GM10248 (cell line): Measurements from ENCODE around the gene IL4.

Source experiments
- CTCF ChIA-PET: fragments of 300-600 bp; sonication (Branson Sonifier 250); formaldehyde crosslinking; extraction: SDS; loops from one replicate; lab custom pipeline; 2021; ENCODE audit warnings: antibody characterized with exemption; lab: Yijun Ruan, JAX
- POLR2A ChIA-PET: fragments of 350-650 bp; sonication (Branson Sonifier 250); formaldehyde crosslinking; extraction: SDS; loops from one replicate; lab custom pipeline; 2020; ENCODE audit warnings: antibody characterized with exemption; lab: Yijun Ruan, JAX
- DNase-seq: peaks from one replicate; pipeline ENCODE4 v3.0.0; 2012; ENCODE audit errors: extremely low spot score
- TF ChIP-seq, protein P1 (sequence below): IDR thresholded peaks from 2 replicates; pipeline ENCODE4 v1.5.1; 2012; ENCODE audit warnings: mild to moderate bottlenecking, low read depth; ENCODE audit errors: extremely low read depth, missing control alignments, control extremely low read depth

IL4 gene

DNA sequence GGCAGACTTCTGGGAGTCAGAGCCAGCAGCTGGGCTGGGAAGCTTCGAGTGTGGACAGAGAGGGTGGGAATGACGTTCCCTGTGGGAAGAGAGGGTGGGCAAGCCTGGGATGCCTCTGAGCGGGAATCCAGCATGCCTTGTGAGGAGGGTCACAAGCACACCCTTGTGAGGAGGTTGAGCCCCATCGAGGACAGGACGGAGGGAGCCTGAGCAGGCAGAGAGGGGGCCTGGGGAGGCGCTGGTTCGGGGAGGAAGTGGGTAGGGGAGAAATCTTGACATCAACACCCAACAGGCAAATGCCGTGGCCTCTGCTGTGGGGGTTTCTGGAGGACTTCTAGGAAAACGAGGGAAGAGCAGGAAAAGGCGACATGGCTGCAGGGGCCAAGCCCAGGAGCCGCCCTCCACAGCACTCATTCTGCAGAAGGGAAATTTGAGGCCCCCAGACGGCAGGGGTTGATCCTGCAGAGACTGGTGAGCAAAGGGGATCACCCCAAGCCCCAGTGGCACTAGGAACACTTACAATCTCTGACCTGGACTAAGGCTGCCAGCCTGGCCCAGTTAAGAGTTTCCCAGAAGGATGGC is 16.9 kb upstream of the IL4 start:
- ChIA-PET POLR2A (interaction anchor here (1.4 kb wide), 1 partner anchor 167 kb away, joined by 3 read pairs; the partner anchor contains the start of gene IRF1), CTCF (interaction anchor here (2.1 to 10.7 kb wide), 2 partner anchors 16 to 19 kb away, joined by 7 to 78 read pairs; partner anchors contain the start of gene IL4)
- no peak for DNase-seq
- TF ChIP-seq, protein P1, sequence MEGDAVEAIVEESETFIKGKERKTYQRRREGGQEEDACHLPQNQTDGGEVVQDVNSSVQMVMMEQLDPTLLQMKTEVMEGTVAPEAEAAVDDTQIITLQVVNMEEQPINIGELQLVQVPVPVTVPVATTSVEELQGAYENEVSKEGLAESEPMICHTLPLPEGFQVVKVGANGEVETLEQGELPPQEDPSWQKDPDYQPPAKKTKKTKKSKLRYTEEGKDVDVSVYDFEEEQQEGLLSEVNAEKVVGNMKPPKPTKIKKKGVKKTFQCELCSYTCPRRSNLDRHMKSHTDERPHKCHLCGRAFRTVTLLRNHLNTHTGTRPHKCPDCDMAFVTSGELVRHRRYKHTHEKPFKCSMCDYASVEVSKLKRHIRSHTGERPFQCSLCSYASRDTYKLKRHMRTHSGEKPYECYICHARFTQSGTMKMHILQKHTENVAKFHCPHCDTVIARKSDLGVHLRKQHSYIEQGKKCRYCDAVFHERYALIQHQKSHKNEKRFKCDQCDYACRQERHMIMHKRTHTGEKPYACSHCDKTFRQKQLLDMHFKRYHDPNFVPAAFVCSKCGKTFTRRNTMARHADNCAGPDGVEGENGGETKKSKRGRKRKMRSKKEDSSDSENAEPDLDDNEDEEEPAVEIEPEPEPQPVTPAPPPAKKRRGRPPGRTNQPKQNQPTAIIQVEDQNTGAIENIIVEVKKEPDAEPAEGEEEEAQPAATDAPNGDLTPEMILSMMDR: no peak

DNA sequence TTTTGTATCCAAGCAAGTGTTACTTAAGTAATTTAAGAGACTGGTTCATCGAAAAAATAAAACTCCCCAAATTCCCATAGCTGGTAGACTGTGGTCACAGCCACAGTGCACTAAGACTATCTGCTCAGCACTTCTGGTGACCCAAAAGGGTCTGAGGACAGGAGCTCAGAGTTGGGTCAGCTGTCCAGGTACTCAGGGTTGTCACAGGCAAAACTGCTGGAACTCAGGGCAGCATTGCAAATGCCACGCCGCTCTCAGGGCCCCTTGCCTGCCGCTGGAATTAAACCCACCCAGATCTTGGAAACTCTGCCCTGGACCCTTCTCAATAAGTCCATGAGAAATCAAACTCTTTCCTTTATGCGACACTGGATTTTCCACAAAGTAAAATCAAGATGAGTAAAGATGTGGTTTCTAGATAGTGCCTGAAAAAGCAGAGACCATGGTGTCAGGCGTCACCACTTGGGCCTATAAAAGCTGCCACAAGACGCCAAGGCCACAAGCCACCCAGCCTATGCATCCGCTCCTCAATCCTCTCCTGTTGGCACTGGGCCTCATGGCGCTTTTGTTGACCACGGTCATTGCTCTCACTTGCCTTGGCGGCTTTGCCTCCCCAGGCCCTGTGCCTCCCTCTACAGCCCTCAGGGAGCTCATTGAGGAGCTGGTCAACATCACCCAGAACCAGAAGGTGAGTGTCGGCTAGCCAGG is 16.0 kb upstream of the IL4 start, which contains the start of gene IL13:
Gene IL13, plus strand, starts transcription at position 498 of the 705 bp plus-strand sequence. Its CDS starts 14 bp downstream, at position 512.
- DNase-seq: no peak
- TF ChIP-seq, protein P1: no peak
- ChIA-PET CTCF (interaction anchor here (0.8 to 10.7 kb wide), 9 partner anchors 12 to 131 kb away, joined by 3 to 78 read pairs (median 4); partner anchors contain the start of genes IL4 and KIF3A), POLR2A (interaction anchor here (0.5 to 1.4 kb wide), 2 partner anchors 30 to 168 kb away, joined by 3 read pairs; partner anchors contain the start of gene IRF1)

DNA sequence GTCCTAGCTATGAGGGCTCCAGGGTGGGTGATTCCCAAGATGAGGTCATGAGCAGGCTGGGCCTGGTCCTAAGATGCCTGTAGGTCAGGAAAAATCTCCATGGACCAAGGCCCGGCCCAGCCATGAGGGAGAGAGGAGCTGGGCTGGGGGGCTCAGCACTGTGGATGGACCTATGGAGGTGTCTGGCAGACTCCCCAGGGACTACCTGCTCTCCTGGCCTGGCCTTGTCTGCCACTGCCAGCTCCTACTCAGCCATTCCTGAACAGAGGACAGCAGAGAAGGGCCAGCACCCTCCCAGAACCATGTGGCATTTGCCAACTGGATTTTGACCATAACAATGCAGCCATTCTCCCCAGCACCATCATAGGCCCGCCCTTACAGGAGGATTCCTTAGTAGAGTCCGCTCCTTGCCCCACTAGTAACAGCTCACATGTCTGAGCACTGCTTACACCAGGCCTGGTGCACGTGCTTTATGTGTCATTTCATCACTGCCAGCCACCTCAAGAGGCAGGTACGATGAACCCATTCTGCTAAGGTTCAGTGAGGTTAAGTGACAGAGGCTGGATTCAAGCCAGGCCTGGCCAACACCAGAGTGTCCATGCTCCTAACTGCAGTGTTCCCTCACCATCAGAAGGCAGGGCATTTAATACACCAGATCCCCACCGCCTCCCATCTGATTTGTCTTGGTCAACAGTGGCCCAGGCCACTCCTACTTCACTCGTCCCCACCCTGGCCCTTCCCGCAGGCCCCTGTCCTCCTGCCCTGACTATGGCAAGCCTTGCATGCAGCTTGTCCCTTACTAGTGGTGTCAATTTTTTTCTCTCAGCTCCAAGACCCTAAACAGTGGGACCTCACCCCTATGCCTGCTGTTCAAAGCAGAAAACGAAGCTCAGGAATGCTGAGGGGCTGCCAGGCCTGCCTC is 15.1 kb upstream of the IL4 start:
- DNase-seq: no peak
- TF ChIP-seq, protein P1: no peak
- POLR2A ChIA-PET: interaction anchor here (0.5 to 1.4 kb wide), 2 partner anchors 29 to 168 kb away, joined by 3 read pairs; partner anchors contain the start of gene IRF1
- CTCF ChIA-PET: interaction anchor here (0.8 to 10.7 kb wide), 11 partner anchors 11 to 162 kb away, joined by 3 to 78 read pairs (median 4); partner anchors contain the start of genes IL4 and KIF3A

- TF ChIP-seq, protein P1: no peak
- ChIA-PET POLR2A (interaction anchor here (0.7 kb wide), 1 partner anchor 31 kb away, joined by 3 read pairs; no protein-coding TSS in a partner anchor), CTCF (interaction anchor here (1.1 to 10.7 kb wide), 6 partner anchors 12 to 161 kb away, joined by 3 to 78 read pairs (median 4); partner anchors contain the start of gene IL4)
- no peak for DNase-seq
Observed at GRCh38 chr5:132659598-132660493, 13.9 kb upstream of the IL4 start.

DNA sequence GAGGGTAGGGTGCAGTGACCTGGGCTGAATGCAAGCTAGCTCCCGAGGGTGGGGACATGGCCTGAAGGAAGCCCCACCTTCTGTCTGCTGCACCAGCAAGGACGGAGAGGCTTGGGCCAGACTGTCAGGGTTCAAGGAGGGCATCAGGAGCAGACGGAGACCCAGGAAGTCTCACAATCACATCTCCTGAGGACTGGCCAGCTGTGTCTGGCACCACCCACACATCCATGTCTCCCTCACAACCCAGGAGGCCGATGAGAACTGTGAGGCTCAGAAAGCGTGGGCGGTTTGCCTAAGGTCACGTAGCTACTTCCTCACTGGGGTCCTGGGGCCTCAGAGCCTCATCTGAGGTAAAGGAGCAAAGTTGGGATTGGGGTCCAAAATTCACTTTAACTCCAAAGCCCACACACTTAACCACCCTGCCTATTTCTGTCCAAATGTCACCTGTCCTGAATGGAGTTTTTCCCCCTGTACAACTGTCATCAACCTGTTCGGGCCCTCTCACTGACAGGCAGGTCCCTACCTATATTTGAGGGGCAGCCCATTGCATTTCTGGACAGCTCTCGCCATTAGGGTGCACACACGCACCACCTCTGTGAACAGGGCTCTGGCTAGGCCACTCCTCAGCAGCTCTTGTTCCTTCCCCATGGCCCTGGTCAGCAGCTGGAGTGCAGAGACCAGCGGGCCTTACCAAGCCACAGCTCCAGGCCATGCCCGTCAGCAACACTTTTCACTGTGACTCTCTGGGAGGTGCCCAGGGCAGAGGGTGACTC is 12.4 kb upstream of the IL4 start:
- CTCF ChIA-PET: interaction anchor here (0.6 to 10.7 kb wide), 18 partner anchors 11 to 222 kb away, joined by 3 to 78 read pairs (median 4); partner anchors contain the start of genes IL4 and SOWAHA
- TF ChIP-seq, protein P1: peak; percentile 32
- POLR2A ChIA-PET: interaction anchor here (1.6 kb wide), 1 partner anchor 20 kb away, joined by 5 read pairs; no protein-coding TSS in a partner anchor
- peak; percentile 66 for DNase-seq
